H9 (cell line): Measurements from ENCODE around the gene PPT1. TPM values are rescaled to one million over a fixed set of nuclear protein-coding genes. Genes with fewer than 3 reads are reported as not detected.

Experiments
- DNase-seq: peaks from one replicate; pipeline ENCODE4 v3.0.0-alpha.2; 2017
- H2AFZ ChIP-seq: one replicate; pipeline ENCODE4 v1.6.1; 2013; ENCODE audit warnings: mild to moderate bottlenecking, low read length, control low read depth, moderate library complexity
- H2AK5ac ChIP-seq: 2 replicates; pipeline ENCODE4 v1.6.1; 2013; ENCODE audit warnings: low read length, control low read depth, mixed read lengths; ENCODE audit not compliant: insufficient read length
- H2BK120ac ChIP-seq: one replicate; pipeline ENCODE4 v1.6.1; 2013; ENCODE audit warnings: low read depth, mild to moderate bottlenecking, low read length, control low read depth, inconsistent platforms; ENCODE audit not compliant: poor library complexity, severe bottlenecking
- H2BK12ac ChIP-seq: 2 replicates; pipeline ENCODE4 v1.6.1; 2013; ENCODE audit warnings: low read length, control low read depth, mixed read lengths, low read depth; ENCODE audit not compliant: insufficient read length
- H2BK15ac ChIP-seq: 2 replicates; pipeline ENCODE4 v1.6.1; 2013; ENCODE audit warnings: low read depth, low read length, control low read depth
- H2BK20ac ChIP-seq: one replicate; pipeline ENCODE4 v1.6.1; 2013; ENCODE audit warnings: low read depth, mild to moderate bottlenecking, low read length, control low read depth, inconsistent platforms; ENCODE audit not compliant: poor library complexity, severe bottlenecking
- H2BK5ac ChIP-seq: 2 replicates; pipeline ENCODE4 v1.6.1; 2013; ENCODE audit warnings: low read length, control low read depth, mixed read lengths; ENCODE audit not compliant: insufficient read length
- H3K14ac ChIP-seq: 2 replicates; pipeline ENCODE4 v1.6.1; 2013; ENCODE audit warnings: low read length, control low read depth; ENCODE audit not compliant: insufficient read depth
- H3K18ac ChIP-seq: 2 replicates; pipeline ENCODE4 v1.6.1; 2013; ENCODE audit warnings: low read depth, mild to moderate bottlenecking, mixed read lengths, low read length, control low read depth; ENCODE audit not compliant: insufficient read length
- H3K23ac ChIP-seq: 2 replicates; pipeline ENCODE4 v1.6.1; 2013; ENCODE audit warnings: low read length, control low read depth, mixed read lengths, low read depth; ENCODE audit not compliant: insufficient read length
- H3K23me2 ChIP-seq: 2 replicates; pipeline ENCODE4 v1.6.1; 2013; ENCODE audit warnings: low read depth, mild to moderate bottlenecking, mixed read lengths, low read length, control low read depth; ENCODE audit not compliant: insufficient read length, poor library complexity, severe bottlenecking
- H3K27ac ChIP-seq: 2 replicates; pipeline ENCODE4 v1.5.1; 2013; ENCODE audit warnings: low read length, control low read depth, mixed read lengths, low read depth; ENCODE audit not compliant: insufficient read length
- H3K27me3 ChIP-seq: 2 replicates; pipeline ENCODE4 v1.6.1; 2013; ENCODE audit warnings: low read length, control low read depth, inconsistent platforms; ENCODE audit not compliant: insufficient read depth
- H3K4ac ChIP-seq: 2 replicates; pipeline ENCODE4 v1.6.1; 2013; ENCODE audit warnings: low read depth, mild to moderate bottlenecking, control low read depth, inconsistent platforms, low read length, moderate library complexity
- H3K4me1 ChIP-seq: 2 replicates; pipeline ENCODE4 v1.6.1; 2013; ENCODE audit warnings: low read length, control low read depth, inconsistent platforms; ENCODE audit not compliant: insufficient read depth
- H3K4me2 ChIP-seq: 2 replicates; pipeline ENCODE4 v1.6.1; 2013; ENCODE audit warnings: low read length, control low read depth, mixed read lengths; ENCODE audit not compliant: insufficient read length, insufficient read depth
- H3K56ac ChIP-seq: 2 replicates; pipeline ENCODE4 v1.6.1; 2013; ENCODE audit warnings: low read depth, mild to moderate bottlenecking, mixed read lengths, low read length, control low read depth; ENCODE audit not compliant: insufficient read length
- H3K79me1 ChIP-seq: 2 replicates; pipeline ENCODE4 v1.6.1; 2013; ENCODE audit warnings: low read depth, mild to moderate bottlenecking, moderate library complexity, low read length, control low read depth, inconsistent platforms; ENCODE audit not compliant: insufficient read depth, poor library complexity, severe bottlenecking
- H3K79me2 ChIP-seq: 2 replicates; pipeline ENCODE4 v1.6.1; 2013; ENCODE audit warnings: low read length, control low read depth, inconsistent platforms; ENCODE audit not compliant: insufficient read depth
- H3K9ac ChIP-seq: 2 replicates; pipeline ENCODE4 v1.6.1; 2013; ENCODE audit warnings: low read length, control low read depth, mixed read lengths; ENCODE audit not compliant: insufficient read length; ENCODE audit errors: extremely low read depth
- H3K9me3 ChIP-seq: one replicate; pipeline ENCODE4 v1.6.1; 2013; ENCODE audit warnings: low read depth, low read length, inconsistent platforms; ENCODE audit not compliant: control insufficient read depth
- H3T11ph ChIP-seq: one replicate; pipeline ENCODE4 v1.6.1; 2013; ENCODE audit warnings: mild to moderate bottlenecking, low read length, control low read depth, inconsistent platforms
- H4K20me1 ChIP-seq: one replicate; pipeline ENCODE4 v1.6.1; 2013; ENCODE audit not compliant: control insufficient read depth, insufficient read length, insufficient read depth
- H4K5ac ChIP-seq: 2 replicates; pipeline ENCODE4 v1.6.1; 2013; ENCODE audit warnings: low read depth, mild to moderate bottlenecking, mixed read lengths, low read length, control low read depth; ENCODE audit not compliant: insufficient read length
- H4K8ac ChIP-seq: replicated peaks from 2 replicates; pipeline ENCODE4 v1.6.1; 2013; ENCODE audit warnings: low read length, control low read depth, mixed read lengths, low read depth; ENCODE audit not compliant: insufficient read length
- H4K91ac ChIP-seq: 2 replicates; pipeline ENCODE4 v1.6.1; 2013; ENCODE audit warnings: low read depth, mild to moderate bottlenecking, moderate library complexity, mixed read lengths, low read length, control low read depth; ENCODE audit not compliant: insufficient read length
- H3K27ac Mint-ChIP-seq, 3 experiments: 2 replicates in 2 of 3; 3 replicates in 1 of 3; pipeline ENCODE4 v1.8.0; 2020 to 2021; ENCODE audit warnings: mixed read lengths in 3 of 3, mild to moderate bottlenecking in 1 of 3, moderate library complexity in 1 of 3
- H3K27me3 Mint-ChIP-seq: 2 replicates; pipeline ENCODE4 v1.8.0; 2021; ENCODE audit warnings: low read depth, mild to moderate bottlenecking, moderate library complexity, mixed read lengths
- H3K36me3 Mint-ChIP-seq, 3 experiments: 2 replicates in 2 of 3; 3 replicates in 1 of 3; pipeline ENCODE4 v1.8.0; 2020 to 2021; ENCODE audit warnings: low read depth in 3 of 3, mixed read lengths in 3 of 3; ENCODE audit not compliant: insufficient read depth in 1 of 3
- H3K4me1 Mint-ChIP-seq, 2 experiments: 2 replicates each; pipeline ENCODE4 v1.8.0; 2020; ENCODE audit warnings: mixed read lengths in 2 of 2
- H3K4me3 Mint-ChIP-seq, 2 experiments: 2 replicates in 1 of 2; 3 replicates in 1 of 2; pipeline ENCODE4 v1.8.0; 2020 to 2021; ENCODE audit warnings: mild to moderate bottlenecking in 2 of 2, mixed read lengths in 2 of 2, moderate library complexity in 1 of 2
- H3K9me3 Mint-ChIP-seq, 2 experiments: 2 replicates in 1 of 2; 3 replicates in 1 of 2; pipeline ENCODE4 v1.8.0; 2020; ENCODE audit warnings: mild to moderate bottlenecking in 2 of 2, mixed read lengths in 2 of 2, moderate library complexity in 1 of 2
- WGBS: extraction: QIAGEN DNeasy Blood & Tissue Kit; methylation state at CpG from one replicate; pipeline ENCODE4 v1.1.7; 2013; ENCODE audit warnings: missing lambda C conversion rate, low lambda C conversion rate, mixed read lengths; ENCODE audit not compliant: insufficient read length; ENCODE audit errors: extremely low coverage; 5-methylcytosine and 5-hydroxymethylcytosine counted together
- total RNA-seq: library from RNA; stranded (reverse); gene quantifications from 2 replicates; pipeline ENCODE4 v1.2.1, GENCODE V29; 2021
- TF ChIP-seq, protein P1 (sequence below): fragments of 200-600 bp; sonication (generic); conservative IDR thresholded peaks from 3 replicates; pipeline ENCODE4 v1.8.0; 2021; ENCODE audit warnings: antibody characterized with exemption, mild to moderate bottlenecking

The PPT1 gene
- total RNA-seq, 1 experiment from 2014 or later = 109 TPM

DNA sequence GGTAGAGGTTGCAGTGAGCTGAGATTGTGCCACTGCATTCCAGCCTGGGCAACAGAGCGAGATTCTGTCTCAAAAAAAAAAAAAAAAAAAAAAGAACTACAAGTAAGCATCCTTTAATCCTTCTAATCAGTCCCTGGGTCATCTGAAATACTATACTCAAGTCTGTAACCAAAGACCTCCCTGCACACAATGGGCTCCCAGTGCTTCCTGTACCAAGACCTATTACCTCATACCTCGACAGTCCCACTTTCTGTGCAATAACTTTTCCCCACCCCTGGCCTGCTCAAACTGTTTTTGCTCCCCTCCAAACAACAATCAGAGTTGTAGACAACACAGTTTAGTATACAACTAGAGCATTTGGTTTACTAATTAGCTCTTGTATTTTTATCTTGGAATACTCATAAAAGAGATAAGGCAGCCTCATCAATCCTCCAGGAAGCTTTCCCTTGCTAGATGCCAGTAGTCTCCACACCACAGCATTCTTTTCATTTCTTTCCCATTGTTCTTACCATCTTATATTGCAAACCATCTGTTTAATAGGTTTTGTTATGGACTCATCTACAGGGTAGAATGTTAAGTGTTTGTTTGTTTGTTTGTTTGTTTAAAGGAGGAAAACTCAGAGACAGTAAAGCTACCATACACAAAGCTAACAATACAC lies 45.0 kb upstream of the PPT1 start:
- H3K56ac ChIP-seq = no peak overlapping the region
- no peak overlapping the region for H4K91ac ChIP-seq
- no CpG with 5 or more reads among the region's 2 CpGs for WGBS
- H2BK12ac ChIP-seq = no peak overlapping the region
- no peaks in the 10 kb centered on the region for H3K9me3 ChIP-seq
- DNase-seq = no peak
- H3K9ac ChIP-seq = no peak overlapping the region
- H4K8ac ChIP-seq = no peak overlapping the region
- no peak overlapping the region for H3K14ac ChIP-seq
- TF ChIP-seq, protein P1, sequence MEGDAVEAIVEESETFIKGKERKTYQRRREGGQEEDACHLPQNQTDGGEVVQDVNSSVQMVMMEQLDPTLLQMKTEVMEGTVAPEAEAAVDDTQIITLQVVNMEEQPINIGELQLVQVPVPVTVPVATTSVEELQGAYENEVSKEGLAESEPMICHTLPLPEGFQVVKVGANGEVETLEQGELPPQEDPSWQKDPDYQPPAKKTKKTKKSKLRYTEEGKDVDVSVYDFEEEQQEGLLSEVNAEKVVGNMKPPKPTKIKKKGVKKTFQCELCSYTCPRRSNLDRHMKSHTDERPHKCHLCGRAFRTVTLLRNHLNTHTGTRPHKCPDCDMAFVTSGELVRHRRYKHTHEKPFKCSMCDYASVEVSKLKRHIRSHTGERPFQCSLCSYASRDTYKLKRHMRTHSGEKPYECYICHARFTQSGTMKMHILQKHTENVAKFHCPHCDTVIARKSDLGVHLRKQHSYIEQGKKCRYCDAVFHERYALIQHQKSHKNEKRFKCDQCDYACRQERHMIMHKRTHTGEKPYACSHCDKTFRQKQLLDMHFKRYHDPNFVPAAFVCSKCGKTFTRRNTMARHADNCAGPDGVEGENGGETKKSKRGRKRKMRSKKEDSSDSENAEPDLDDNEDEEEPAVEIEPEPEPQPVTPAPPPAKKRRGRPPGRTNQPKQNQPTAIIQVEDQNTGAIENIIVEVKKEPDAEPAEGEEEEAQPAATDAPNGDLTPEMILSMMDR = no peak
- no peak overlapping the region for H3T11ph ChIP-seq
- H3K4me1 ChIP-seq = peaks cover 2% of the 10 kb centered on the region; the same call in 1 of the 2 replicates
- H2BK120ac ChIP-seq = no peak overlapping the region
- H3K23ac ChIP-seq = no peak overlapping the region
- H2AFZ ChIP-seq = peak overlapping the region; percentile 40
- H3K18ac ChIP-seq = no peak overlapping the region
- H3K27me3 ChIP-seq = no peaks in the 10 kb centered on the region
- H3K4ac ChIP-seq = no peak overlapping the region
- no peak overlapping the region for H2BK15ac ChIP-seq
- no peak overlapping the region for H3K27ac ChIP-seq
- H3K23me2 ChIP-seq = no peaks in the 10 kb centered on the region
- no peaks in the 10 kb centered on the region for H4K20me1 ChIP-seq
- H3K79me2 ChIP-seq = no peaks in the 10 kb centered on the region
- H2BK5ac ChIP-seq = no peak overlapping the region
- H3K79me1 ChIP-seq = no peaks in the 10 kb centered on the region
- H2AK5ac ChIP-seq = no peak overlapping the region
- Mint-ChIP-seq H3K27me3 (peaks cover 30% of the 10 kb centered on the region), H3K4me3 (no peak overlapping the region), H3K4me1 (peaks cover 12 to 13% of the 10 kb centered on the region in 2 experiments), H3K9me3 (no peaks in the 10 kb centered on the region), H3K36me3 (no peaks in the 10 kb centered on the region), H3K27ac (no peak overlapping the region; a peak in 1 of 7 replicates)
- H3K4me2 ChIP-seq = no peak overlapping the region
- no peak overlapping the region for H4K5ac ChIP-seq
- H2BK20ac ChIP-seq = no peak overlapping the region
